RWPE2 (cell line): ENCODE results near the gene ANGPTL7.
"Not testable (repeated sequence)": the region's sequence is repeated elsewhere in the genome, so short reads cannot be mapped to it uniquely, and the experiment has no call there.

Experiments
- ATAC-seq: fragments of 200-7000 bp; cut with Tn5 transposase; 3 replicates; pipeline ENCODE4 v1.9.1; 2021; ENCODE audit warnings: low read depth
- DNase-seq: peaks from one replicate; pipeline ENCODE4 v3.0.0-alpha.2; 2020; ENCODE audit warnings: low spot score
- H3K27ac ChIP-seq: fragments of 450-650 bp; 2 replicates; pipeline ENCODE4 v1.5.1; 2017; ENCODE audit warnings: mild to moderate bottlenecking; ENCODE audit not compliant: poor library complexity, severe bottlenecking
- H3K27me3 ChIP-seq: fragments of 250-450 bp; sonication (Bioruptor Pico); 2 replicates; pipeline ENCODE4 v1.5.1; 2021; ENCODE audit warnings: mild to moderate bottlenecking, moderate library complexity; ENCODE audit not compliant: insufficient read depth, poor library complexity, severe bottlenecking
- H3K36me3 ChIP-seq: fragments of 250-450 bp; sonication (Bioruptor Pico); 2 replicates; pipeline ENCODE4 v1.5.1; 2020; ENCODE audit warnings: low read depth, mild to moderate bottlenecking, moderate library complexity
- H3K4me1 ChIP-seq: fragments of 250-450 bp; sonication (Bioruptor Pico); 2 replicates; pipeline ENCODE4 v1.5.1; 2021; ENCODE audit warnings: mild to moderate bottlenecking, moderate library complexity; ENCODE audit not compliant: insufficient read depth, poor library complexity, severe bottlenecking
- H3K4me3 ChIP-seq: fragments of 250-450 bp; sonication (Bioruptor Pico); 2 replicates; pipeline ENCODE4 v1.5.1; 2021; ENCODE audit warnings: mild to moderate bottlenecking, moderate library complexity; ENCODE audit not compliant: severe bottlenecking
- H3K9me3 ChIP-seq: fragments of 250-450 bp; sonication (Bioruptor Pico); 2 replicates; pipeline ENCODE4 v1.5.1; 2021; ENCODE audit warnings: mild to moderate bottlenecking, moderate library complexity; ENCODE audit not compliant: severe bottlenecking
- CTCF ChIP-seq: fragments of 450-650 bp; IDR thresholded peaks from one replicate; pipeline ENCODE4 v1.5.1; 2017; ENCODE audit warnings: mild to moderate bottlenecking, moderate library complexity; ENCODE audit not compliant: poor library complexity, severe bottlenecking

ANGPTL7 gene

GRCh38 chr1:11157394-11157793, 31.8 kb upstream of the ANGPTL7 start:
- H3K4me1 ChIP-seq: peaks cover 23% of the 10 kb centered on the region
- no peaks in the 10 kb centered on the region for H3K9me3 ChIP-seq
- no peak for DNase-seq
- peaks cover 41% of the 10 kb centered on the region for H3K36me3 ChIP-seq
- no peaks in the 10 kb centered on the region for H3K27me3 ChIP-seq
- H3K4me3 ChIP-seq: no peak overlapping the region
- H3K27ac ChIP-seq: no peak overlapping the region
- ATAC-seq: no peak
- no peak for TF ChIP-seq CTCF

- peaks cover 40% of the 10 kb centered on the region for H3K36me3 ChIP-seq
These were observed 31.3 kb upstream of the ANGPTL7 start for GRCh38 chr1:11157867-11158266.

GRCh38 chr1:11158291-11158690, 30.9 kb upstream of the ANGPTL7 start:
- ATAC-seq (peak; percentile 15; the same call in 2 of the 3 replicates), DNase-seq (no peak)
- Histone ChIP-seq H3K4me1 (peaks cover 23% of the 10 kb centered on the region), H3K27ac (peak overlapping the region; percentile 59), H3K4me3 (no peak overlapping the region), H3K9me3 (no peaks in the 10 kb centered on the region), H3K36me3 (peaks cover 35% of the 10 kb centered on the region), H3K27me3 (no peaks in the 10 kb centered on the region)
- TF ChIP-seq CTCF: peak; percentile 33

More at GRCh38 chr1:11157867-11158266, 31.3 kb upstream of the ANGPTL7 start:
- DNase-seq (no peak), ATAC-seq (no peak)
- Histone ChIP-seq H3K4me1 (peaks cover 23% of the 10 kb centered on the region), H3K27ac (peak overlapping the region; percentile 59), H3K27me3 (no peaks in the 10 kb centered on the region), H3K9me3 (no peaks in the 10 kb centered on the region), H3K4me3 (no peak overlapping the region)
- no peak for TF ChIP-seq CTCF

GRCh38 chr1:11158720-11159321, 30.3 kb upstream of the ANGPTL7 start:
- H3K27me3 ChIP-seq: no peaks in the 10 kb centered on the region
- H3K36me3 ChIP-seq: peaks cover 32% of the 10 kb centered on the region
- ATAC-seq (peak; percentile 99), DNase-seq (peak; percentile 85)
- H3K4me1 ChIP-seq: peaks cover 23% of the 10 kb centered on the region
- no peaks in the 10 kb centered on the region for H3K9me3 ChIP-seq
- no peak overlapping the region for H3K4me3 ChIP-seq
- TF ChIP-seq CTCF: peak; percentile 7
- H3K27ac ChIP-seq: peak overlapping the region; percentile 59

- not testable (repeated sequence) for H3K27me3 ChIP-seq, DNase-seq, H3K4me3 ChIP-seq, H3K9me3 ChIP-seq, ATAC-seq, H3K27ac ChIP-seq
- peaks cover 15% of the 10 kb centered on the region for H3K36me3 ChIP-seq
- peaks cover 19% of the 10 kb centered on the region for H3K4me1 ChIP-seq
These were observed 26.4 kb upstream of the ANGPTL7 start for GRCh38 chr1:11162752-11163151.

GRCh38 chr1:11166744-11167143, 22.4 kb upstream of the ANGPTL7 start:
- H3K27me3 ChIP-seq, H3K4me3 ChIP-seq, H3K4me1 ChIP-seq, ATAC-seq, H3K27ac ChIP-seq, DNase-seq, H3K9me3 ChIP-seq: not testable (repeated sequence)
- peaks cover 13% of the 10 kb centered on the region; the same call in 1 of the 2 replicates for H3K36me3 ChIP-seq
